Breast epithelium (tissue), 4 donors: Measurements from ENCODE around the gene KATNA1. TPM values are rescaled to one million over a fixed set of nuclear protein-coding genes. Genes with fewer than 3 reads are reported as not detected.
"Not testable (repeated sequence)": the region's sequence is repeated elsewhere in the genome, so short reads cannot be mapped to it uniquely, and the experiment has no call there.

ENCODE experiments used
- DNase-seq, 2 donors: peaks; one replicate each; pipeline ENCODE4 v3.0.0-alpha.2; 2019; ENCODE audit warnings: low spot score in 2 of 2
- H3K27ac ChIP-seq, 2 donors: fragments of 200-600 bp; sonication (generic) in 1 of 2; one replicate each; pipeline ENCODE4 v1.5.1; 2016 to 2019; ENCODE audit warnings: mild to moderate bottlenecking in 1 of 2
- H3K27me3 ChIP-seq, 2 donors: fragments of 200-600 bp; sonication (generic) in 1 of 2; one replicate each; pipeline versions ENCODE4 v1.5.1 to v1.6.0; 2017 to 2019; ENCODE audit warnings: control low read depth in 1 of 2, mild to moderate bottlenecking in 1 of 2
- H3K36me3 ChIP-seq: fragments of 200-600 bp; one replicate; pipeline ENCODE4 v1.5.1; 2019
- H3K4me1 ChIP-seq, 2 donors: fragments of 200-600 bp; sonication (generic); one replicate each; pipeline ENCODE4 v1.5.1; 2016 to 2019; ENCODE audit warnings: control low read depth in 1 of 2
- H3K4me3 ChIP-seq, 3 donors: fragments of 200-600 bp; sonication (generic); 1 replicate in 2 of 3; 2 replicates in 1 of 3; pipeline ENCODE4 v1.5.1; 2016 to 2019; ENCODE audit warnings: mild to moderate bottlenecking in 3 of 3, moderate library complexity in 2 of 3
- H3K9me3 ChIP-seq, 2 donors: fragments of 200-600 bp; sonication (generic) in 1 of 2; one replicate each; pipeline ENCODE4 v1.5.1; 2016 to 2019; ENCODE audit warnings: control low read depth in 1 of 2
- POLR2A ChIP-seq: fragments of 450-650 bp; IDR thresholded peaks from one replicate; pipeline ENCODE4 v1.6.1; 2016; ENCODE audit warnings: antibody characterized with exemption, mild to moderate bottlenecking, moderate library complexity
- POLR2AphosphoS5 ChIP-seq, 3 donors: sonication (generic); formaldehyde crosslinking; IDR thresholded peaks; one replicate each; pipeline ENCODE4 v1.6.1; 2017; ENCODE audit warnings: antibody characterized with exemption in 3 of 3
- intact Hi-C: fragments of 100-400 bp; cut with DNase I; formaldehyde crosslinking; loops from one replicate; pipeline ENCODE4 v1.15.1; 2023; ENCODE audit warnings: low total_unique reads
- total RNA-seq, 3 donors: library from RNA; depleted of rRNA; stranded (reverse); fragments of >200 nt; gene quantifications; one replicate each; pipeline ENCODE4 v1.1.0, GENCODE V29; 2016
- TF ChIP-seq, protein P1 (sequence below), 3 donors: fragments of 450-650 bp; IDR thresholded peaks; one replicate each; pipeline ENCODE4 v1.5.1; 2016 to 2017; ENCODE audit warnings: antibody characterized with exemption in 3 of 3, mild to moderate bottlenecking in 3 of 3, moderate library complexity in 3 of 3

Gene KATNA1
- total RNA-seq, 3 donors from 2014 or later: 20.1 to 24.9 (median 21.1) TPM

DNA sequence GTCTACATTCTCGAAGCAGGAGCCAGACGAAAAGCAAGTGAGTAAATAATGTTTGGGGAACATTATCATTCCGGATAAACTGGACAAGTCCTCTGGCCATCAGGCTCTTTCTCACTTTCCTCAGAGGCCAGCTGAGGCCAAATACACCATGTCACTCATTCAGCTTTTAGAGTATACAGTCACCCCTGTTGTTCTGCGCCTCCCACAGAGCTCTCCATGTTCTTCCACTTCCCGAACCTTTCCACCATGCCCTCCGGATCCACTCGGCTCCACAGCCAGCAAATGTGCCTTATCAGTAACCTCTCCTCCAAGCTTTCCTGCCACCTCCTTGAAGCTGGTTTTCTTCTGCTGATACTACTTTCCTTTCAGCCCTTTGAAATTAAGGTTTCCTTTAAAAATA, 37.7 kb upstream of the KATNA1 start:
- no peaks in the 10 kb centered on the region for H3K9me3 ChIP-seq
- no peaks in the 10 kb centered on the region for H3K27me3 ChIP-seq
- no peaks in the 10 kb centered on the region for H3K36me3 ChIP-seq
- H3K4me3 ChIP-seq: no peak overlapping the region
- intact Hi-C loops: no loop called here
- no peak for DNase-seq
- no peak overlapping the region for H3K27ac ChIP-seq
- no peaks in the 10 kb centered on the region for H3K4me1 ChIP-seq
- no peak for TF ChIP-seq POLR2AphosphoS5 (IDR thresholded peaks at IDR 0.05)
- TF ChIP-seq, protein P1, sequence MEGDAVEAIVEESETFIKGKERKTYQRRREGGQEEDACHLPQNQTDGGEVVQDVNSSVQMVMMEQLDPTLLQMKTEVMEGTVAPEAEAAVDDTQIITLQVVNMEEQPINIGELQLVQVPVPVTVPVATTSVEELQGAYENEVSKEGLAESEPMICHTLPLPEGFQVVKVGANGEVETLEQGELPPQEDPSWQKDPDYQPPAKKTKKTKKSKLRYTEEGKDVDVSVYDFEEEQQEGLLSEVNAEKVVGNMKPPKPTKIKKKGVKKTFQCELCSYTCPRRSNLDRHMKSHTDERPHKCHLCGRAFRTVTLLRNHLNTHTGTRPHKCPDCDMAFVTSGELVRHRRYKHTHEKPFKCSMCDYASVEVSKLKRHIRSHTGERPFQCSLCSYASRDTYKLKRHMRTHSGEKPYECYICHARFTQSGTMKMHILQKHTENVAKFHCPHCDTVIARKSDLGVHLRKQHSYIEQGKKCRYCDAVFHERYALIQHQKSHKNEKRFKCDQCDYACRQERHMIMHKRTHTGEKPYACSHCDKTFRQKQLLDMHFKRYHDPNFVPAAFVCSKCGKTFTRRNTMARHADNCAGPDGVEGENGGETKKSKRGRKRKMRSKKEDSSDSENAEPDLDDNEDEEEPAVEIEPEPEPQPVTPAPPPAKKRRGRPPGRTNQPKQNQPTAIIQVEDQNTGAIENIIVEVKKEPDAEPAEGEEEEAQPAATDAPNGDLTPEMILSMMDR (IDR thresholded peaks at IDR 0.05): no peak
- TF ChIP-seq POLR2A: no peak

DNA sequence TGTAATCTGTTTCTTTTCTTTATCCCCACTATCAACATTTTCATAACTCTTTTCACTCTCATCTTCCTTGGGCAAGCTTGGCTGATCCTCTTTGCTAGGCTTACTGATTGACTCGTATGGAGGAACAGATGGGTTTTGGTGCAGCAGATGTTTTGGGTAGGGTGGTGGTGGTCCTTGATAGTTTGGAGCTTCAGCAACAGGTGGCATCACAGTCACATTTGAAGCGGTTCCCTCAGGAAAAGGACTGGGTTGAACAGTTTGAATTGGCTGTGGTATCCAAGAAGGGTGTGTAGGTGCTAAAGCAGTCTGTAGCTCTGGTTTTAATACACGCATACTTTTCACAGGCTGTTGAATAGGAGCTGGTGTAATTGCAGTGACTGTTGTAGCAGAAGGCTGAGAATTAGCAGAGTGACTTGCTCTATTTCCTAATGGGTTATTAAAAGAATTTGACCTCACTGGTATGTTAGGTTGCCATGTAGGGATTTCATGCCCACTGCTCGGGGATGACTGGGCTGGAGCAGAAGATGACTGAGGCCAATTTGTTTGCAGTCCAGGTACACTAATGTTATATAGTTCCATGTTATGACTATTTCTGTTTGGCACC, 34.8 kb upstream of the KATNA1 start:
- H3K27ac ChIP-seq: no peak overlapping the region
- H3K4me3 ChIP-seq: no peak overlapping the region
- TF ChIP-seq POLR2AphosphoS5 (IDR thresholded peaks at IDR 0.05) (no peak), POLR2A (no peak)
- TF ChIP-seq, protein P1 (IDR thresholded peaks at IDR 0.05): no peak
- DNase-seq: no peak
- intact Hi-C loops: no loop called here
- no peaks in the 10 kb centered on the region for H3K36me3 ChIP-seq
- H3K27me3 ChIP-seq: no peaks in the 10 kb centered on the region
- no peaks in the 10 kb centered on the region for H3K9me3 ChIP-seq
- H3K4me1 ChIP-seq: no peaks in the 10 kb centered on the region

DNA sequence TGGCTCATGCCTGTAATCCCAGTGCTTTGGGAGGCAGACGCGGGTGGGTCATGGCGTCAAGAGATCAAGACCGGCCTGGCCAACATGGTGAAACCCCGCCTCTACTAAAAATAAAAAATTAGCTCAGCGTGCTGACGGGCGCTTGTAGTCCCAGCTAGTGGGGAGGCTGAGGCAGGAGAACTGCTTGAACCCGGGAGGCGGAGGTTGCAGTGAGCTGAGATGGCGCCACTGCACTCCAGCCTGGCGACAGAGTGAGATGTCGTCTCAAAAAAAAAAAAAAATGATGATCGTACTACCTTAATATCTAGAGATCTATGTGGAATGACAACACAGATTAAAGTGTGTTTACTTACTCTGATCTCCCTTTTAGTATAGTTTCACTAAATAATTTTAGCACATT, 33.3 kb upstream of the KATNA1 start:
- H3K27ac ChIP-seq, H3K27me3 ChIP-seq, intact Hi-C loops, H3K36me3 ChIP-seq, DNase-seq, H3K4me1 ChIP-seq, H3K9me3 ChIP-seq, H3K4me3 ChIP-seq: not testable (repeated sequence)

DNA sequence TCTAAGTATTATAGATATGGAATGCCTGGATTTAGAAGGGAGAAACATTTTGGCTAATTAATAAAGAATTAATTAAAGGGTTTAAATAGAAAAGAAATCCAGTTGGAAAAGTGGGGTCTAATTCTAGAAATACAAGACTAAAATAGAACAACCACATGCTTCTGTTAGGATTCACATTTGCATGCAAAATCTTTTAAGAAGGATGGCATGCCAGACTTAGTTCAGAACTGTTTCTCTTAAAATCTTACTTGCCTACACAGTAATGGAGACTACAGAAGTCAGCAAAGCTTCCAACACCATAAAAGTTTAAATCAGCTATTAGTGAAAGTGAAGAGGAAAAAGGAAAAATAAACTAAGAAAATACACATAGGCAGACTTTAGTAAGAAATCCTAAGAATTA, 32.7 kb upstream of the KATNA1 start:
- no peaks in the 10 kb centered on the region for H3K36me3 ChIP-seq

DNA sequence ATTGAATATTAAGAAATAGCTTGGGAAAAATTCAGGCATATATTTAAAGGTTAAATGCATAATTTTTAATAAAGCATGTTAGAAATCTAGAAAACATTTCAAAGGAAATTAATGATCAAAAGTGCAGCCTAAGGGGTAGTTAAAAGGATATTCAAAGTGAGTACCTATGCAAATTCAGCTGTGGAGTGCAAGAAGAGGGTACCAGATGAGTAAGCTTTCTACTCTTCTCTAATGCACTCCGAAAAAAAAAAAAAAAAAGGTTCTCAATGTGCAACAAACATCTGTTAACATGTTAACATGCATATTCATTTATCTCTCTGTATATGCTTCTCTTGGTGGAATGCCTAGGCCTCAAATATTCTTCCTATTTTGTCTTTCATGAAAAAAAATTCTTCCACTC, 32.0 kb upstream of the KATNA1 start:
- no peaks in the 10 kb centered on the region for H3K4me1 ChIP-seq
- H3K36me3 ChIP-seq: no peaks in the 10 kb centered on the region
- no peaks in the 10 kb centered on the region for H3K27me3 ChIP-seq
- TF ChIP-seq POLR2AphosphoS5 (IDR thresholded peaks at IDR 0.05): no peak
- TF ChIP-seq POLR2A: no peak
- TF ChIP-seq, protein P1 (IDR thresholded peaks at IDR 0.05): no peak
- no peak for DNase-seq
- intact Hi-C loops: no loop called here
- H3K9me3 ChIP-seq: no peaks in the 10 kb centered on the region
- H3K4me3 ChIP-seq: no peak overlapping the region
- H3K27ac ChIP-seq: no peak overlapping the region

More for the DNA sequence above, 32.7 kb upstream of the KATNA1 start:
- DNase-seq: no peak
- Histone ChIP-seq H3K4me1 (no peaks in the 10 kb centered on the region), H3K4me3 (no peak overlapping the region), H3K9me3 (no peaks in the 10 kb centered on the region), H3K27ac (no peak overlapping the region), H3K27me3 (no peaks in the 10 kb centered on the region)
- TF ChIP-seq POLR2AphosphoS5 (IDR thresholded peaks at IDR 0.05) (no peak), POLR2A (no peak)
- TF ChIP-seq, protein P1 (IDR thresholded peaks at IDR 0.05): no peak
- intact Hi-C loops: no loop called here

DNA sequence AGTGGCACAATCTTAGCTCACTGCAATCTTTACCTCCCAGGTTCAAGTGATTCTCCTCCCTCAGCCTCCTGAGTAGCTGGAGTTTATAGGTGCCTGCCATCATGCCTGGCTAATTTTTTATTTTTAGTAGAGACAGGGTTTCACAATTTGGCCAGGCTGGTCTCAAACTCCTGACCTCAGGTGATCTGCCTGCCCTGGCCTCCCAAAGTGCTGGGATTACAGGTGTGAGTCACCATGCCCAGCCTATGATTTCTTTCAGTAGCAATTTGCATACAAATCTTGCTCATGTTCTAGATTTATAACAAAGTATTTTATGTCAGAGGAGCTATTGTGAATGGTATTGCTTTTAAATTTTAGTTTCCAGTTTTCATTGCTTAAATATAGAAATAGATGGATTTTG, 23.8 kb upstream of the KATNA1 start:
- H3K36me3 ChIP-seq, H3K27ac ChIP-seq, H3K4me1 ChIP-seq, H3K9me3 ChIP-seq, DNase-seq, intact Hi-C loops, H3K27me3 ChIP-seq, H3K4me3 ChIP-seq: not testable (repeated sequence)
